GM21381 (cell line): ENCODE results near the gene RBMX.
A peak's percentile ranks its signal among the peaks of the same experiment; 100 is the strongest.
"Not testable (repeated sequence)": the region's sequence is repeated elsewhere in the genome, so short reads cannot be mapped to it uniquely, and the experiment has no call there.

Experiments
- ATAC-seq: cut with Tn5 transposase; IDR thresholded peaks from one replicate; pipeline ENCODE4 v1.9.1; 2021; ENCODE audit warnings: mild to moderate bottlenecking, moderate library complexity; ENCODE audit not compliant: unreplicated experiment

The RBMX gene

DNA sequence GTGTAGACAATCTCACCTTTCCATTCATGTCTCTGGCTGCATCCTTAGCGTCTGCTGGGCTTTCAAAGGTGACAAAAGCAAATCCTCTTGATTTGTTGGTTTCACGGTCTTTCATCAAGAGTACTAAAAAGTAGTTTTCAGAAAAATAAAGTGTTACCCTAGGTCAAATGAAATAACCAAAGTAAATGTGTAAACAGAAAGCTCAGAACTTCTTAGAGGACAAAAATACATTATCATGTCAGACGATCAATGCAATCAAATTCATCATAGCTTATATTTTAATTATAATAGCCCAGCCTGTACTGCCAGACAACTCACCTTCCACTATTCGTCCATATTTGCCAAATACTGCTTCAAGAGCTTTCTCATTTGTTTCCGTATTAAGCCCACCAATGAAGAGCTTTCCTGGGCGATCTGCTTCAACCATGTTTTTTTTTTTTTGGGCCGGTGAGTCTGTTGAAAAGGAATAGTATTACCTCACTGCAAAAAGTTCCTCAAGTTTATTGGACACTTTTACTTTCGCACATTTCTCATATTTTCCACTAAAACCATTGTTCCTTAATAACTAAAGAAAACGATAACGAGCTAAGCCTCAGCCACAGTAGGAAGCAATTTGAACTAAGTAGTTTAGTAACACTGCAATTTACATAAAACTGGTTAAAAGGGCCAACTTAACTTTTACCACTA, 1.4 kb downstream of the RBMX start:
- no peak for ATAC-seq

- no peak for ATAC-seq
These were observed 2.1 kb downstream of the RBMX start for GRCh38 chrX:136878423-136878822.

DNA sequence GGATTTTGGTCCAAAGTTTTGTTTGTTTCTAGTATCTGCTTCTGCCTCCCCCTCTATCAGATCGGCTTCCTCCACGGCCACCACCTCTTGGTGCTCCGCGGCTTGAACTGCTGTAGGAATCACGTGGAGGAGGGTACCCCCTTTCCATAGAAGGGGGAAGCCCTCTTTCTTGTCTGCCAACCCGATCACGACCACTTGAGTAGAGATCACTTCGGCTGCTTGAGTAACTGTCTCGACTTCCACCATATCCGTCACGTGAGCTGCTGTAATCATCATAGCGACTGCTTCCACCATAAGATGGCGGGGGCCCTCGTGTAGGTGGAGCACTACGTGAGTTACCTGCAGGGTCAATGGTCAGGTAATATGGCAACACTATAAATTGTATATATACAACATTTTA, 6.4 kb downstream of the RBMX start:
- not testable (repeated sequence) for ATAC-seq

GRCh38 chrX:136873210-136873609, 7.3 kb downstream of the RBMX start:
- not testable (repeated sequence) for ATAC-seq

DNA sequence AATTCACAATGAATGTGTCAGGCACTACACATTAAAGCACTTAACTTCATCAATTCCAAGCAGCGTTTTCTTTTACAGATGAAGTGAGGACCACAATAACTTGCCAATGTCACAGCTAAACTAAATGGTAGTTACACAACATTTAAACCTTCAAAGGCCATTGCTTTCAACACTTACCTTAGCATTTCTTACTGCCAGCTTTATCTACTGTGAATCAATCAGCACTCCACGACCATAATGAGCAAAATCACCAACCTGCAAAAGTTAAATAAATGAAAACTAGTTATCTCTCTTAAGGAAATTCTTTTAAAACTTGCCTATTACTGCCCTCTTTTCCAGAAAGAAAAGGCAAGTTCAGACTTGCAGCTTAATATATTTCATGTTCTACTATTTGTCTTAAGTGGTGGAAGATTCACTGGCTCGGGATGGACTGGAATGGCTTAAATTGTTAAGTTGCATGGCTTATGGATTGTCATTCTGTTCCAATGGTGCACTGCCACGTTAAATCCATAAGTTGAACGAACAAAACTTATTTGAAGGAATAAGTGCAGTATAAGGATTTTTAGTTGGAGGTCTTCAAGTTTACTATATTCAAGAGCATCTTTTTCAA, 8.3 kb downstream of the RBMX start:
- ATAC-seq = no peak

GRCh38 chrX:136870064-136870463, 10.5 kb downstream of the RBMX start:
- no peak for ATAC-seq

DNA sequence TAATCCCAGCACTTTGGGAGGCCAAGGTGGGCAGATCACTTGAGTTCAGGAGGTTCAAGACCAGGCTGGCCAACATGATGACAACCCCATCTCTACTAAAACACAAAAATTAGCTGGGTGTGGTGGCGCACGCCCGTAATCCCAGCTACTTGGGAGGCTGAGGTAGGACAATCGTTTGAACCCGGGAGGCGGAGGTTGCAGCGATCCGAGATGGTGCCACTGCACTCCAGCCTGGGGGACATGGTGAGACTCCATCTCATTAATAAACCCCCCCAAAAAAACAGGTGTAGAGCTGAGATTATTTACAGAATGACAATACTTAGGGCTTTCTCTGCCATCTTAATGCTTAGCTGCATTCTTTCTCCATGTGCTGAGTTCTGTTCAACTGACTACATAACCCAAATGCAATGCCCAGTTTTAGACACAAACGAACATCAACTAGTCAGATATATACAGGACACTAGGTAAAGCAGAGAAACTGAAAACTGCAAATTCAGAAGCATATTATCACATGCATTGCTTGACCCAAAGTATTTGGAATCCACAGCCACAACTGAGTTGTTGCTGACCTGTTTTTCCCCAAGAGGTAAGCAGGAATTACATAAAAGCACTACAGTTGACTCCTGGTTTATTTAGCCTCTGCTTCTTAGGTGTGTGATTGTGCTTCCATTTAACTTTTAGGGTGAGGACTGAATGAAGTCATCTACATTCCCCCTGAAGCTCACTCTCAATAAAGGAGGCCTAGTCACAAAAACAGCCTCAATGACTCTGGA, 12.1 kb downstream of the RBMX start:
- no peak for ATAC-seq

DNA sequence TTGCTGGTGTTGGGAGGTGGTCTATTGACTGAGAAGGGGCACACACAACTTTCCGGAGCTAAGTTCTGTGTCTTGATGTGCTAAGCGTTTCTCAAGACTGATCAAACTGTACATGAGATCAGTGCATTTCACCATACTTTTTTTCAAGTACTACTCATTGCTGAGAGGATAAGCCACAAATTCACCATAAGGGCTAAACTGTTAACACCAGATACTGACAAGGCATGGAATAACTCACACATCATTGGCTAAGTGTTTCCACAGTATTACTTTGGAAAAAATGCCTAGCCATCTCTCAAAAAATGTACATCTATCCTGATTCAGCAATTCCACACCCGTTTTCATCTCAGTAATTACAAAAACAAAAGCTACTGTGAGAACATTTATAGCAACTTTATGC, 13.0 kb downstream of the RBMX start:
- no peak for ATAC-seq

- ATAC-seq = no peak
These were observed 13.4 kb downstream of the RBMX start for GRCh38 chrX:136867096-136867491.

DNA sequence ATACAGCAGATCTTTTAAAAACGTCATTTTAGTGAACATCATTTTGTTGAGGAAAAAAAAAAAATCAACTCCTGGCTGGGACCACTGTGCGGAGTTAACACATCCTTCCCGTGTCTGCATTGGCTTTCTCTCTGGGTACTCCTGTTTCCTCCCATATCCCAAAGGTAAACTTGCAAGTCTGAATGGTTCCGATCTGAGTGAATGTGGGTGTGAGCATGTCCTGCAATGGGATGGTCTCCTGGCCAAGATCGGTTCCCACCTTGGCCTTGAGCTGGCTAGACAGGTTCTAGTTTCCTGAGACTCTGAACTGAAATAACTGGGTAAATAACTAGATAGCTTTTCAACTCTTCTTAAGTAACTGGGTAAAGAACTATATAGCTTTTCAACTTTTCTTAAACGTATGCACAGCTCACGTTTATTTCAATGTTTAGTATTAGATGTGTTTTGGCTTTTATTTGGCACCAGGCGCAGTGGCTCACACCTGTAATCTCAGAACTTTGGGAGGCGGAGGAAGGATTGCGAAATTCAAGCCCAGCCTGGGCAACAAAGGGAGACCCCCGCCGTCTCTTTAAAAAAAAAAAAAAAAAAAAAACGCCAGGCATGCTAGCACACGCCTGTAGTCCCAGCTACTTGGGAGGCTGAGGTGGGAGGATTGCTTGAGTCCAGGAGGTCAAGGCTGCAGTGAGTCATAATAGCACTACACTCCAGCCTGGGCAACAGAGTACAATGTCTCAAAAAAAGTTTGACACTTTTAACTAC, 14.0 kb downstream of the RBMX start:
- no peak for ATAC-seq

DNA sequence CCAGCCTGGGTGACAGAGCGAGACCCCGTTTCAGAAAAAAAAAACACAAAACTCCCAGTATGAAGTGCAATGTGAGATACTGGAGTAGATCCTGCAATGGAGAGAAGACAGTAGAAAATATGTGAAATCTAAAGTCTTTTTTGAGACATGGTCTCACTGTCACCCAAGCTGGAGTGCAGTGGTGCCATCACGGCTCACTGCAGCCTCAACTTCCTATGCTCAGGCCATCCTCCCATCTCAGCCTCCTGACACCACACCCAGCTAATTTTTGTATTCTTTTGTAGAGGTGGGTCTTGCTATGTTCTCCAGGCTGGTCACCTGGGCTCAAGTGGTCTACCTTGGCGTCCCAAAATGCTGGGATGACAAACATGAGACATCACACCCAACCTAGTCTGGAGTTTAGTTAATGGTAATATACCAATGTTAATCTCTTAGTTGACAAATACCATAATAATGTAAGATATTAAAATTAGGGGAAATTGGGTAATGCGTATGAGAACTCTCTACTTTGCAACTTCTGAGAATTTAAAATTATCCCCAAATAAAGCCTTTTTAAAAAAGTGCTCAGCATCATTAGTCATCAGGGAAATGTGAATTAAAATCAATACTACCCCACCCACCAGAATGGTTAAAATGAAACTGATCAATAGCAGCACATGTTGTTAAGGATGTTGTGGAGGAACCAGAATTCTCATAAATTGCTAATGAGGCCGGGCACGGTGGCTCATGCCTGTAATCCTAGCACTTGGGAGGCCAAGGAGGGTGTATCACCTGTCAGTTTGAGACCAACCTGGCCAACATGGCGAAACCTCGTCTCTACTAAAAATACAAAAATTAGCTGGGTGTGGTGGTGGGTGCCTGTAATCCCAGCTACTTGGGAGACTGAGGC, 15.0 kb downstream of the RBMX start:
- no peak for ATAC-seq

GRCh38 chrX:136863826-136864225, 16.7 kb downstream of the RBMX start:
- ATAC-seq = no peak

- no peak for ATAC-seq
These were observed 18.0 kb downstream of the RBMX start for GRCh38 chrX:136862546-136862945.

DNA sequence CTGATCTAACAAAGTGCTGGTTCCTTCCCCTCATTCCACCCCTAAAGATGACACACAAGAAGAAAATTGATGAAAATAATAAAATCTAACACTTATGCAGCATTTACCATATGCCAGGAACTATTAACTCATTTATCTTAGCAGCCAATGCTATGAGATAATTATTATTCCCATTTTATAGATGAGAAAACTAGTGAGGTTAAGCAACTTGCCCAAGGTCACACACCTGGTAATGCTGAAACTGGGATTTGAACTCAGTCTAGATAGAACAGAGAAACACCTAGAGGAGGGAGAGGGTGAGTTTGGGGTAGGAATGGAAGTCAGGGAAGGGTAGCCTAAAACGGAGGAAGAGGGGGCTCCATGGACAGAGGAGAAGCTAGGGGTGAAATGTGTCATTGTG, 18.6 kb downstream of the RBMX start:
- ATAC-seq = no peak

GRCh38 chrX:136858007-136858756, 22.3 kb downstream of the RBMX start:
- ATAC-seq = no peak

DNA sequence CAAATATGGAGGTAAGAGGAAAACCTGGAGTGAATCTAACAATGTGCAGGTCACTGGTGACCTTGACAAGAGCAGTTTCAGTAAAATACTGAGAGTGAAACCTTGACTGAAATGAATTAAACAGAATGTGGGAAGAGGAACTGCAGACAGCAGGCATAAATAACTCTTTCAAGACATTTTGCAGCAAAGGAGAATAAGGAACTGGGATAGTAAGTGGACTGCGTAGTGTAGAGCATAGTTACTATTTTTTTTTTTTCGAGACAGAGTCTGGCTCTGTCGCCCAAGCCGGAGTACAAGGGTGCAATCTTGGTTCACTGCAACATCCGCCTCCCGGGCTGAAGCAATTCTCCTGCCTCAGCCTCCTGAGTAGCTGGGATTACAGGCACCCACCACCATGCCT, 24.0 kb downstream of the RBMX start:
- peak; percentile 77 for ATAC-seq

- ATAC-seq = no peak
These were observed 24.5 kb downstream of the RBMX start for GRCh38 chrX:136856050-136856449.

DNA sequence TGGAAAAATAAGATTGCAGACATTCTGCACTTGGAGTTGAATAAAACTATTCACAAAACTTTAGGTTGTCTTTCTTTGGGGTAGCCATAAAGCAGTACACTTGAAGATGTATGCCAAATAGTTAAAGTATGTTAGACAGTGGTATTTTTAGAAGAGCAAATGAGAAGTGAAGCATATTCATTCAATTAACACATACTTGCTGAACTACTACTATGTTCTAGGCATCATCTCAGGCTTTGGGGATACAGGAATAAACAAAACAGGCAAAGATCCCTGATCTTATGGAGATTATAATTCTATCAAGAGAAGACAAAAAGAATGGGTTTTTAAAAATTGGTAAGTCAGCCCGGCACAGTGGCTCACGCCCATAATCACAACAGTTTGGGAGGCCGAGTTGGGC, 29.0 kb downstream of the RBMX start:
- no peak for ATAC-seq

DNA sequence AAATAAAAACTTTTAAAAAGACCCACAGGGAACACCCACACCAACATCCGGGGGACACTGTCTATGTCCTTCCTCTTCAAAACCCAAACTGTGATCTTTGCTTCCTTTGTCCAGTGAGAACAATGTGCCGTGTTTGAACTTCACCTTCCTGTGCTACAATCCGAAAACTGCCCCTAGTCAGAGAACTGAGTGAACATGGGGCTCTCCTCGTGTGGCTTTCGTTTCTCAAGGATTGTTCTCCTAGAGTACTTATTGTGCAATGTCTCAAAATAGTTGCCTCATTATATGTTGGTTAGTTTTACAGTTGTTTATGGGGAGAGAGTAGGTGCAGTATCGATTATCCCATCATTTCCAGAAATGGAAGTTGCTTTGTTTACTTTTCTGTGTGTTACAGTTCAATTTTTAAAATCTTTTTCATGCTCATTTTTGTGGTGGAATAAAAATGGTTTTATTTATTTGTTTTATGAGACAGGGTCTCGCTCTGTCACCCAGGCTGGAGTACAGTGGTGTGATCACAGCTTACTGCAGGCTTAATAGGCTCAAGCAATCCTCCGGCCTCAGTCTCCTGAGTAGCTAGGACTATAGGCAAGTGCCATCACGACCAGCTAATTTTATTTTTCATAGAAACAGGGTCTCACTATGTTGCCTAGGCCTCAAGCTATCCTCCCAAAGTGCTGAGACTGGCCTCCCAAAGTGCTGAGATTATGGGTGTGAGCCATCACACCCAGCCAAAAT, 29.9 kb downstream of the RBMX start:
- no peak for ATAC-seq
